ENCODE results near the gene TBRG4.

TBRG4 gene

GRCh38 chr7:45158471-45158870 is 47.0 kb upstream of the TBRG4 start:
- no peak for TF ChIP-seq FOXM1 (IDR thresholded peaks at IDR 0.05; ENCODE audit: borderline replicate concordance, low read depth)
- no peak for TF ChIP-seq TAF1 (IDR thresholded peaks at IDR 0.05; ENCODE audit: low read depth)
- TF ChIP-seq NFIC (IDR thresholded peaks at IDR 0.05), result no peak
- TF ChIP-seq EGR1 (IDR thresholded peaks at IDR 0.05), result no peak
- no peak for TF ChIP-seq ZBTB7A (IDR thresholded peaks at IDR 0.05; ENCODE audit: low read depth)
- TF ChIP-seq RAD21 (IDR thresholded peaks at IDR 0.05; ENCODE audit: low read depth), result no peak

GRCh38 chr7:45157653-45158401 is 46.3 kb upstream of the TBRG4 start, which contains the start of gene RAMP3:
Gene RAMP3, plus strand, starts transcription at chr7:45157791. Its CDS starts 38 bp downstream, at chr7:45157829.
- peak; percentile 60 for TF ChIP-seq ZBTB7A (IDR thresholded peaks at IDR 0.05; ENCODE audit: low read depth)
- TF ChIP-seq CREB1 (IDR thresholded peaks at IDR 0.05; ENCODE audit: low read depth), result no peak

- no peak for TF ChIP-seq MAX (IDR thresholded peaks at IDR 0.05)
- TF ChIP-seq TEAD4 (IDR thresholded peaks at IDR 0.05), result no peak
- no peak for TF ChIP-seq USF1 (IDR thresholded peaks at IDR 0.05)
- TF ChIP-seq RAD21 (IDR thresholded peaks at IDR 0.05; ENCODE audit: low read depth), result no peak
- TF ChIP-seq REST (IDR thresholded peaks at IDR 0.05; ENCODE audit: low read depth), result no peak
- no peak for TF ChIP-seq FOXM1 (IDR thresholded peaks at IDR 0.05; ENCODE audit: borderline replicate concordance, low read depth)
- TF ChIP-seq TCF12 (IDR thresholded peaks at IDR 0.05; ENCODE audit: low read depth), result no peak
- no peak for TF ChIP-seq EGR1 (IDR thresholded peaks at IDR 0.05)
- no peak for TF ChIP-seq YY1 (IDR thresholded peaks at IDR 0.05; ENCODE audit: low read depth)
- no peak for TF ChIP-seq TAF1 (IDR thresholded peaks at IDR 0.05; ENCODE audit: low read depth)
- no peak for TF ChIP-seq ZBTB7A (IDR thresholded peaks at IDR 0.05; ENCODE audit: low read depth)
- TF ChIP-seq EP300 (IDR thresholded peaks at IDR 0.05; ENCODE audit: borderline replicate concordance), result no peak
- no peak for TF ChIP-seq CREB1 (IDR thresholded peaks at IDR 0.05; ENCODE audit: low read depth)
- no peak for TF ChIP-seq CEBPB (IDR thresholded peaks at IDR 0.05)
- no peak for TF ChIP-seq NFIC (IDR thresholded peaks at IDR 0.05)
Observed at GRCh38 chr7:45157286-45157652, 45.8 kb upstream of the TBRG4 start.

- TF ChIP-seq TEAD4 (IDR thresholded peaks at IDR 0.05) (no peak), RAD21 (IDR thresholded peaks at IDR 0.05; ENCODE audit: low read depth) (no peak), REST (IDR thresholded peaks at IDR 0.05; ENCODE audit: low read depth) (no peak), YY1 (IDR thresholded peaks at IDR 0.05; ENCODE audit: low read depth) (no peak), USF1 (IDR thresholded peaks at IDR 0.05) (no peak), EGR1 (IDR thresholded peaks at IDR 0.05) (no peak), NFIC (IDR thresholded peaks at IDR 0.05) (no peak)
Observed at GRCh38 chr7:45156516-45157272, 45.2 kb upstream of the TBRG4 start.

GRCh38 chr7:45155941-45156340 is 44.4 kb upstream of the TBRG4 start:
- no peak for TF ChIP-seq USF1 (IDR thresholded peaks at IDR 0.05)
- TF ChIP-seq EGR1 (IDR thresholded peaks at IDR 0.05), result no peak
- no peak for TF ChIP-seq YY1 (IDR thresholded peaks at IDR 0.05; ENCODE audit: low read depth)

GRCh38 chr7:45155357-45155900 is 43.9 kb upstream of the TBRG4 start:
- TF ChIP-seq NFIC (IDR thresholded peaks at IDR 0.05), result no peak
- TF ChIP-seq MAX (IDR thresholded peaks at IDR 0.05), result no peak
- no peak for TF ChIP-seq YY1 (IDR thresholded peaks at IDR 0.05; ENCODE audit: low read depth)
- no peak for TF ChIP-seq RAD21 (IDR thresholded peaks at IDR 0.05; ENCODE audit: low read depth)
- TF ChIP-seq EP300 (IDR thresholded peaks at IDR 0.05; ENCODE audit: borderline replicate concordance), result no peak
- no peak for TF ChIP-seq CREB1 (IDR thresholded peaks at IDR 0.05; ENCODE audit: low read depth)
